HEK293 (cell line): ENCODE measurements around the gene ANKRD13A.

Experiments
- KLF1 ChIP-seq: fragments of 450-650 bp; formaldehyde crosslinking; IDR thresholded peaks from 2 replicates; pipeline ENCODE4 v1.5.1; 2016; ENCODE audit warnings: missing biosample characterization, missing genetic modification characterization
- MYNN ChIP-seq: fragments of 450-650 bp; formaldehyde crosslinking; IDR thresholded peaks from 2 replicates; pipeline ENCODE4 v1.5.1; 2016; ENCODE audit warnings: missing biosample characterization, missing genetic modification characterization, borderline replicate concordance
- OVOL3 ChIP-seq: fragments of 450-650 bp; formaldehyde crosslinking; IDR thresholded peaks from 2 replicates; pipeline ENCODE4 v1.5.1; 2016; ENCODE audit warnings: missing biosample characterization, missing genetic modification characterization
- REPIN1 ChIP-seq: fragments of 450-650 bp; formaldehyde crosslinking; IDR thresholded peaks from 2 replicates; pipeline ENCODE4 v1.5.1; 2017; ENCODE audit warnings: missing biosample characterization, missing genetic modification characterization, low read depth
- ZBTB7A ChIP-seq: fragments of 450-650 bp; formaldehyde crosslinking; IDR thresholded peaks from 2 replicates; pipeline ENCODE4 v1.5.1; 2016; ENCODE audit warnings: low read depth, missing biosample characterization, missing genetic modification characterization
- ZBTB8A ChIP-seq: fragments of 450-650 bp; formaldehyde crosslinking; IDR thresholded peaks from 2 replicates; pipeline ENCODE4 v1.5.1; 2016; ENCODE audit warnings: missing biosample characterization, missing genetic modification characterization
- ZNF10 ChIP-seq: fragments of 450-650 bp; formaldehyde crosslinking; IDR thresholded peaks from 2 replicates; pipeline ENCODE4 v1.5.1; 2017; ENCODE audit warnings: missing biosample characterization, missing genetic modification characterization
- ZNF175 ChIP-seq: fragments of 450-650 bp; formaldehyde crosslinking; IDR thresholded peaks from 2 replicates; pipeline ENCODE4 v1.5.1; 2016; ENCODE audit warnings: missing biosample characterization, missing genetic modification characterization
- ZNF19 ChIP-seq: fragments of 450-650 bp; formaldehyde crosslinking; IDR thresholded peaks from 2 replicates; pipeline ENCODE4; 2016; ENCODE audit warnings: missing biosample characterization, missing genetic modification characterization, low read depth
- ZNF239 ChIP-seq: fragments of 450-650 bp; formaldehyde crosslinking; IDR thresholded peaks from 2 replicates; pipeline ENCODE4 v1.5.1; 2016; ENCODE audit warnings: missing biosample characterization, missing genetic modification characterization
- ZNF324 ChIP-seq: fragments of 450-650 bp; formaldehyde crosslinking; IDR thresholded peaks from 2 replicates; pipeline ENCODE4 v1.5.1; 2016; ENCODE audit warnings: missing biosample characterization, missing genetic modification characterization
- ZNF394 ChIP-seq: fragments of 450-650 bp; formaldehyde crosslinking; IDR thresholded peaks from 2 replicates; pipeline ENCODE4 v1.5.1; 2016; ENCODE audit warnings: missing biosample characterization, missing genetic modification characterization, mild to moderate bottlenecking, moderate library complexity, borderline replicate concordance
- ZNF473 ChIP-seq: fragments of 450-650 bp; formaldehyde crosslinking; IDR thresholded peaks from 2 replicates; pipeline ENCODE4 v1.5.1; 2017; ENCODE audit warnings: missing biosample characterization, missing genetic modification characterization
- ZNF48 ChIP-seq: fragments of 450-650 bp; formaldehyde crosslinking; IDR thresholded peaks from 2 replicates; pipeline ENCODE4 v1.5.1; 2016; ENCODE audit warnings: missing biosample characterization, missing genetic modification characterization
- ZNF488 ChIP-seq: fragments of 450-650 bp; formaldehyde crosslinking; IDR thresholded peaks from 2 replicates; pipeline ENCODE4 v1.5.1; 2016; ENCODE audit warnings: missing biosample characterization, missing genetic modification characterization
- ZNF518A ChIP-seq: fragments of 450-650 bp; formaldehyde crosslinking; conservative IDR thresholded peaks from 2 replicates; pipeline ENCODE4 v1.5.1; 2016; ENCODE audit warnings: low read depth, missing biosample characterization, missing genetic modification characterization
- ZNF548 ChIP-seq: fragments of 450-650 bp; formaldehyde crosslinking; IDR thresholded peaks from 2 replicates; pipeline ENCODE4 v1.5.1; 2016; ENCODE audit warnings: missing biosample characterization, missing genetic modification characterization
- ZNF624 ChIP-seq: fragments of 450-650 bp; formaldehyde crosslinking; IDR thresholded peaks from 2 replicates; pipeline ENCODE4 v1.5.1; 2017; ENCODE audit warnings: missing biosample characterization, missing genetic modification characterization
- ZNF645 ChIP-seq: fragments of 450-650 bp; formaldehyde crosslinking; IDR thresholded peaks from 2 replicates; pipeline ENCODE4; 2016; ENCODE audit warnings: missing biosample characterization, missing genetic modification characterization
- ZNF768 ChIP-seq: fragments of 450-650 bp; formaldehyde crosslinking; IDR thresholded peaks from 2 replicates; pipeline ENCODE4 v1.5.1; 2018; ENCODE audit warnings: missing biosample characterization, mild to moderate bottlenecking, missing genetic modification characterization
- TF ChIP-seq, protein P1 (sequence below): fragments of 450-650 bp; formaldehyde crosslinking; IDR thresholded peaks from 2 replicates; pipeline ENCODE4 v1.5.1; 2016; ENCODE audit warnings: missing biosample characterization, missing genetic modification characterization
- TF ChIP-seq, protein P2 (sequence below): fragments of 450-650 bp; formaldehyde crosslinking; conservative IDR thresholded peaks from 2 replicates; pipeline ENCODE4 v1.5.1; 2016; ENCODE audit warnings: low read depth, missing biosample characterization, missing genetic modification characterization
- TF ChIP-seq, protein P3 (sequence below): fragments of 450-650 bp; formaldehyde crosslinking; IDR thresholded peaks from 2 replicates; pipeline ENCODE4 v1.5.1; 2017; ENCODE audit warnings: missing biosample characterization, missing genetic modification characterization
- TF ChIP-seq, protein P4 (sequence below): fragments of 450-650 bp; formaldehyde crosslinking; IDR thresholded peaks from 2 replicates; pipeline ENCODE4 v1.5.1; 2016; ENCODE audit warnings: missing biosample characterization, missing genetic modification characterization, low read depth

The ANKRD13A gene

DNA sequence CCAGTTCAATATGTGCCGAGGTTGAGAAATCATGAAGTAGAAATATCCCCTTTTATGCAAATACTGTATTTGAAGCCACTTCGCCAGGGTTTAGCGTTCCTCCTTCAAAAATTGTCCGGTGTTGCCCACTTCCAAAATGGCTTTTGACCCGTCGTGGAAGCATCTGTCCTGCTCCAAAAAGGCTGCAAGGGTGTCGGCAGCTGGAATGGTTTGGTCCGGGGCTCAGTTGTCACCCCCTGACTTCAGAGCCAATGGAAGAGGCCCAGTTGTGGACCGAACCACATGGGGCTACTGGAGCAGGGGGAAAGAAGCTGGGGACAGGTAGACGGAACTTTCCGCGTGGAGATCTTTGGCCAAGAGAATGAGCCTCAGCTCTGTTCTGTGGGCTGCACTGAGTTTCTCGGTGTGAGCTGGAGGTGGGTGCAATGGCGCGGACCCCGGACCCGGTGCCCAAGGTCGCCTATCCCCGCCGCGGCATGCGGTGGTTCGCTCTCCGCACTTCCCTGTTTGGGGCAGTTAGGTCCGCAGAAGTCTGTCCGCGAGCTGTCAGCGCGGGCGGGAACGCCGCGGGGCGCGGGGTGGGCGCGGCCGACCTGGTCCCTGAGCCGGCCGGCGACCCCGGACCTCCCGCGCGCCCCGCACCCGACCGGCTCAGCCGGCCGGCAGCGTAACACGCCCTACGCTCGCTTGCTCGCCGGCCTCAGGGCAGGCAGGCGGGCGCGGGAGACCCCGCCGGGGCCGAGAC is at the start of gene ANKRD13A (continued):
- TF ChIP-seq, protein P1, sequence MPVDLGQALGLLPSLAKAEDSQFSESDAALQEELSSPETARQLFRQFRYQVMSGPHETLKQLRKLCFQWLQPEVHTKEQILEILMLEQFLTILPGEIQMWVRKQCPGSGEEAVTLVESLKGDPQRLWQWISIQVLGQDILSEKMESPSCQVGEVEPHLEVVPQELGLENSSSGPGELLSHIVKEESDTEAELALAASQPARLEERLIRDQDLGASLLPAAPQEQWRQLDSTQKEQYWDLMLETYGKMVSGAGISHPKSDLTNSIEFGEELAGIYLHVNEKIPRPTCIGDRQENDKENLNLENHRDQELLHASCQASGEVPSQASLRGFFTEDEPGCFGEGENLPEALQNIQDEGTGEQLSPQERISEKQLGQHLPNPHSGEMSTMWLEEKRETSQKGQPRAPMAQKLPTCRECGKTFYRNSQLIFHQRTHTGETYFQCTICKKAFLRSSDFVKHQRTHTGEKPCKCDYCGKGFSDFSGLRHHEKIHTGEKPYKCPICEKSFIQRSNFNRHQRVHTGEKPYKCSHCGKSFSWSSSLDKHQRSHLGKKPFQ (tag by site-specific recombination), result no peak
- TF ChIP-seq ZBTB7A (peak; percentile 92), ZNF175 (no peak), OVOL3 (peak; percentile 69; the same call in 1 of the 2 replicates), ZNF48 (no peak), ZNF19 (tag by site-specific recombination) (no peak), ZNF394 (peak; percentile 87; the same call in 1 of the 2 replicates), ZNF548 (tag by site-specific recombination) (no peak), ZNF645 (tag by site-specific recombination) (no peak), ZNF324 (tag by site-specific recombination) (peak; percentile 98), ZBTB8A (tag by site-specific recombination) (peak; percentile 70), ZNF518A (tag by site-specific recombination) (peak; percentile 90), REPIN1 (tag by site-specific recombination) (0 out of 2 replicates have a peak, but pooled peaks have one; percentile 45), ZNF10 (tag by site-specific recombination) (0 out of 2 replicates have a peak, but pooled peaks have one; percentile 36), KLF1 (0 out of 2 replicates have a peak, but pooled peaks have one; percentile 20), ZNF768 (tag by site-specific recombination) (no peak), ZNF624 (tag by site-specific recombination) (no peak), ZNF473 (tag by site-specific recombination) (no peak), MYNN (peak; percentile 18; the same call in 1 of the 2 replicates), ZNF488 (tag by site-specific recombination) (no peak), ZNF239 (tag by site-specific recombination) (no peak)
- TF ChIP-seq, protein P2, sequence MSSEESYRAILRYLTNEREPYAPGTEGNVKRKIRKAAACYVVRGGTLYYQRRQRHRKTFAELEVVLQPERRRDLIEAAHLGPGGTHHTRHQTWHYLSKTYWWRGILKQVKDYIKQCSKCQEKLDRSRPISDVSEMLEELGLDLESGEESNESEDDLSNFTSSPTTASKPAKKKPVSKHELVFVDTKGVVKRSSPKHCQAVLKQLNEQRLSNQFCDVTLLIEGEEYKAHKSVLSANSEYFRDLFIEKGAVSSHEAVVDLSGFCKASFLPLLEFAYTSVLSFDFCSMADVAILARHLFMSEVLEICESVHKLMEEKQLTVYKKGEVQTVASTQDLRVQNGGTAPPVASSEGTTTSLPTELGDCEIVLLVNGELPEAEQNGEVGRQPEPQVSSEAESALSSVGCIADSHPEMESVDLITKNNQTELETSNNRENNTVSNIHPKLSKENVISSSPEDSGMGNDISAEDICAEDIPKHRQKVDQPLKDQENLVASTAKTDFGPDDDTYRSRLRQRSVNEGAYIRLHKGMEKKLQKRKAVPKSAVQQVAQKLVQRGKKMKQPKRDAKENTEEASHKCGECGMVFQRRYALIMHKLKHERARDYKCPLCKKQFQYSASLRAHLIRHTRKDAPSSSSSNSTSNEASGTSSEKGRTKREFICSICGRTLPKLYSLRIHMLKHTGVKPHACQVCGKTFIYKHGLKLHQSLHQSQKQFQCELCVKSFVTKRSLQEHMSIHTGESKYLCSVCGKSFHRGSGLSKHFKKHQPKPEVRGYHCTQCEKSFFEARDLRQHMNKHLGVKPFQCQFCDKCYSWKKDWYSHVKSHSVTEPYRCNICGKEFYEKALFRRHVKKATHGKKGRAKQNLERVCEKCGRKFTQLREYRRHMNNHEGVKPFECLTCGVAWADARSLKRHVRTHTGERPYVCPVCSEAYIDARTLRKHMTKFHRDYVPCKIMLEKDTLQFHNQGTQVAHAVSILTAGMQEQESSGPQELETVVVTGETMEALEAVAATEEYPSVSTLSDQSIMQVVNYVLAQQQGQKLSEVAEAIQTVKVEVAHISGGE (tag by site-specific recombination), result peak; percentile 94
- TF ChIP-seq, protein P3, sequence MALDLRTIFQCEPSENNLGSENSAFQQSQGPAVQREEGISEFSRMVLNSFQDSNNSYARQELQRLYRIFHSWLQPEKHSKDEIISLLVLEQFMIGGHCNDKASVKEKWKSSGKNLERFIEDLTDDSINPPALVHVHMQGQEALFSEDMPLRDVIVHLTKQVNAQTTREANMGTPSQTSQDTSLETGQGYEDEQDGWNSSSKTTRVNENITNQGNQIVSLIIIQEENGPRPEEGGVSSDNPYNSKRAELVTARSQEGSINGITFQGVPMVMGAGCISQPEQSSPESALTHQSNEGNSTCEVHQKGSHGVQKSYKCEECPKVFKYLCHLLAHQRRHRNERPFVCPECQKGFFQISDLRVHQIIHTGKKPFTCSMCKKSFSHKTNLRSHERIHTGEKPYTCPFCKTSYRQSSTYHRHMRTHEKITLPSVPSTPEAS, result no peak; the same call in 1 of the 2 replicates
- TF ChIP-seq, protein P4, sequence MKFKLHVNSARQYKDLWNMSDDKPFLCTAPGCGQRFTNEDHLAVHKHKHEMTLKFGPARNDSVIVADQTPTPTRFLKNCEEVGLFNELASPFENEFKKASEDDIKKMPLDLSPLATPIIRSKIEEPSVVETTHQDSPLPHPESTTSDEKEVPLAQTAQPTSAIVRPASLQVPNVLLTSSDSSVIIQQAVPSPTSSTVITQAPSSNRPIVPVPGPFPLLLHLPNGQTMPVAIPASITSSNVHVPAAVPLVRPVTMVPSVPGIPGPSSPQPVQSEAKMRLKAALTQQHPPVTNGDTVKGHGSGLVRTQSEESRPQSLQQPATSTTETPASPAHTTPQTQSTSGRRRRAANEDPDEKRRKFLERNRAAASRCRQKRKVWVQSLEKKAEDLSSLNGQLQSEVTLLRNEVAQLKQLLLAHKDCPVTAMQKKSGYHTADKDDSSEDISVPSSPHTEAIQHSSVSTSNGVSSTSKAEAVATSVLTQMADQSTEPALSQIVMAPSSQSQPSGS (tag by site-specific recombination), result no peak
